ENCODE measurements around the gene BEND5. TPM values are rescaled to one million over a fixed set of nuclear protein-coding genes. Genes with fewer than 3 reads are reported as not detected.

Gene BEND5
- total and polyA plus RNA-seq, 10 of the 15 experiments (the other 5 are each of a cell fraction or from before 2014, with no cell fraction given), result 0.26 TPM; not detected in 9

- in situ Hi-C loops (cut with MboI), result no loop called here
Measured at GRCh38 chr1:48684381-48684780, 92.3 kb downstream of the BEND5 start.

More at GRCh38 chr1:48684381-48684780, 92.3 kb downstream of the BEND5 start:
- DNase-seq (ENCODE audit: low read depth, low spot score) (no peak), ATAC-seq (no peak), FAIRE-seq (no peak)
- CTCF ChIA-PET, result no interaction called here
- Histone ChIP-seq H3K9ac (ENCODE audit: control insufficient read depth, insufficient read depth, low read length) (no peak overlapping the region), H3K79me2 (ENCODE audit: control insufficient read depth, insufficient read depth, low read length) (no peaks in the 10 kb centered on the region), H3K27me3 (replicated peaks in 1 of 2; ENCODE audit: control insufficient read depth in 2 of 2, insufficient read depth in 2 of 2, low read length in 1 of 2) (peaks cover 0 to 4% of the 10 kb centered on the region in 2 experiments; a peak in 1 of 4 replicates), H3K27ac (ENCODE audit: control insufficient read depth, insufficient read depth) (no peak overlapping the region), H3K9me3 (replicated peaks; ENCODE audit: control insufficient read depth, insufficient read depth, low read length) (no peaks in the 10 kb centered on the region), H3K4me3 (no peak overlapping the region), H4K20me1 (ENCODE audit: control insufficient read depth, insufficient read depth) (no peaks in the 10 kb centered on the region; the same call in 1 of the 2 replicates), H3K4me2 (ENCODE audit: control insufficient read depth, insufficient read depth) (no peak overlapping the region), H2AFZ (ENCODE audit: control insufficient read depth, low read depth, low read length) (no peak overlapping the region), H3K4me1 (ENCODE audit: control insufficient read depth, insufficient read depth, low read length) (no peaks in the 10 kb centered on the region; the same call in 1 of the 2 replicates), H3K36me3 (ENCODE audit: control insufficient read depth in 2 of 2, insufficient read depth in 2 of 2, low read length in 1 of 2) (no peaks in the 10 kb centered on the region)
- intact Hi-C loops (cut with micrococcal nuclease; ENCODE audit: unreplicated experiment), result no loop called here
- SMC1A ChIA-PET (ENCODE audit: uncharacterized antibody, unreplicated experiment), result no interaction called here
- RAD21 ChIA-PET (ENCODE audit: unreplicated experiment), result no interaction called here
- POLR2A ChIA-PET, result no interaction called here
- WGBS (ENCODE audit: insufficient coverage, insufficient replicate concordance, low lambda C conversion rate, missing lambda C conversion rate), result 58% methylated on average over 4 of the region's 4 CpGs
- BruUV-seq (replicated peaks), result no TSS peak
- TF ChIP-seq SREBF2 (IDR thresholded peaks at IDR 0.05; ENCODE audit: low read length), result no peak
- no peak for TF ChIP-seq RAD21 (IDR thresholded peaks at IDR 0.05; ENCODE audit: insufficient read depth, low read depth, low read length)
- TF ChIP-seq SMC3 (IDR thresholded peaks at IDR 0.05; ENCODE audit: borderline replicate concordance, low read length), result no peak
- no peak for TF ChIP-seq SMARCA5 (IDR thresholded peaks at IDR 0.05)
- TF ChIP-seq NFYA (IDR thresholded peaks at IDR 0.05; ENCODE audit: borderline replicate concordance, low read depth, low read length), result no peak
- no peak for TF ChIP-seq ESRRA (IDR thresholded peaks at IDR 0.05; ENCODE audit: low read length)
- no peak for TF ChIP-seq ZNF217 (IDR thresholded peaks at IDR 0.05)
- no peak for TF ChIP-seq MAX (IDR thresholded peaks at IDR 0.05; ENCODE audit: low read depth, low read length)
- no peak for TF ChIP-seq FOS (IDR thresholded peaks at IDR 0.05; ENCODE audit: borderline replicate concordance, extremely low read depth, insufficient read length)
- TF ChIP-seq CEBPZ (IDR thresholded peaks at IDR 0.05; ENCODE audit: low read depth, low read length), result no peak
- TF ChIP-seq NFYB (IDR thresholded peaks at IDR 0.05; ENCODE audit: insufficient read depth, low read depth, low read length), result no peak
- no peak for TF ChIP-seq CBX3 (IDR thresholded peaks at IDR 0.05; ENCODE audit: borderline replicate concordance, low read depth)
- no peak for TF ChIP-seq ELK1 (IDR thresholded peaks at IDR 0.05; ENCODE audit: low read depth, low read length)

Data from GM12878 (cell line).